Natural killer cell (primary cell): ENCODE results near the gene SLF1. TPM values are rescaled to one million over a fixed set of nuclear protein-coding genes. Genes with fewer than 3 reads are reported as not detected.

Source experiments
- ATAC-seq, 3 donors: fragments of 150-1000 bp in 2 of 3; fragments of 200-7000 bp in 1 of 3; cut with Tn5 transposase; 1 replicate in 1 of 3; 2 replicates in 2 of 3; pipeline ENCODE4 v1.10.0; 2021; ENCODE audit warnings: mild to moderate bottlenecking in 2 of 3, moderate library complexity in 2 of 3
- DNase-seq, 2 donors: peaks; one replicate each; pipeline versions ENCODE4 v3.0.0 to v3.0.0-alpha.2; 2013 to 2021; ENCODE audit warnings: mixed read lengths in 1 of 2
- H3K27ac ChIP-seq: one replicate; pipeline ENCODE4 v1.5.1; 2013; ENCODE audit warnings: mild to moderate bottlenecking, low read length
- H3K27me3 ChIP-seq: one replicate; pipeline ENCODE4 v1.6.1; 2013; ENCODE audit warnings: low read length; ENCODE audit not compliant: control insufficient read depth, insufficient read depth
- H3K36me3 ChIP-seq: one replicate; pipeline ENCODE4 v1.6.1; 2013; ENCODE audit warnings: low read length; ENCODE audit not compliant: control insufficient read depth, insufficient read depth
- H3K4me1 ChIP-seq: one replicate; pipeline ENCODE4 v1.6.1; 2013; ENCODE audit warnings: low read length; ENCODE audit not compliant: control insufficient read depth, insufficient read depth
- H3K4me3 ChIP-seq: one replicate; pipeline ENCODE4 v1.5.1; 2013; ENCODE audit warnings: low read length
- H3K9me3 ChIP-seq: one replicate; pipeline ENCODE4 v1.6.1; 2013; ENCODE audit warnings: low read length; ENCODE audit not compliant: control insufficient read depth, insufficient read depth
- H3K27ac Mint-ChIP-seq, 2 donors: one replicate each; pipeline ENCODE4 v1.8.0; 2022; ENCODE audit warnings: mild to moderate bottlenecking in 2 of 2, mixed read lengths in 2 of 2, moderate library complexity in 1 of 2
- H3K27me3 Mint-ChIP-seq, 2 donors: one replicate each; pipeline ENCODE4 v1.8.0; 2022; ENCODE audit warnings: low read depth in 2 of 2, mixed read lengths in 2 of 2
- H3K36me3 Mint-ChIP-seq: one replicate; pipeline ENCODE4 v1.8.0; 2022; ENCODE audit warnings: mixed read lengths
- H3K4me1 Mint-ChIP-seq, 2 donors: one replicate each; pipeline ENCODE4 v1.8.0; 2022; ENCODE audit warnings: mixed read lengths in 2 of 2
- H3K4me3 Mint-ChIP-seq: one replicate; pipeline ENCODE4 v1.8.0; 2022; ENCODE audit warnings: mild to moderate bottlenecking, moderate library complexity, mixed read lengths
- H3K9me3 Mint-ChIP-seq, 2 donors: one replicate each; pipeline ENCODE4 v1.8.0; 2022; ENCODE audit warnings: mixed read lengths in 2 of 2
- CTCF ChIP-seq: fragments of 200-600 bp; IDR thresholded peaks from one replicate; pipeline ENCODE4 v1.8.0; 2022; ENCODE audit warnings: antibody characterized with exemption
- WGBS: methylation state at CpG from one replicate; pipeline ENCODE4 v1.1.7; 2013; ENCODE audit warnings: missing lambda C conversion rate; ENCODE audit not compliant: insufficient coverage; 5-methylcytosine and 5-hydroxymethylcytosine counted together
- intact Hi-C: fragments of 100-400 bp; cut with micrococcal nuclease; formaldehyde crosslinking; loops from one replicate; pipeline ENCODE4 v1.14.2; 2022
- total RNA-seq, 4 donors: library from RNA; stranded (reverse); fragments of 120-200 nt in 1 of 4; gene quantifications; one replicate each; pipeline versions ENCODE4 v1.2.3 to v1.2.4, GENCODE V29; 2013 to 2022

The SLF1 gene
- total RNA-seq, 3 donors from 2014 or later (not counting 1 experiment from before 2014, with no cell fraction given) = 9.5 to 17.2 (median 11.0) TPM

GRCh38 chr5:94711785-94712184 is 93.3 kb downstream of the SLF1 start:
- no peak for TF ChIP-seq CTCF
- no peaks in the 10 kb centered on the region for H3K4me1 Mint-ChIP-seq
- Histone ChIP-seq H3K27ac (no peak overlapping the region), H3K4me3 (no peak overlapping the region), H3K27me3 (no peaks in the 10 kb centered on the region), H3K9me3 (no peaks in the 10 kb centered on the region), H3K4me1 (no peaks in the 10 kb centered on the region), H3K36me3 (peaks cover 15% of the 10 kb centered on the region)
- DNase-seq (no peak), ATAC-seq (no peak)
- H3K27me3 Mint-ChIP-seq = no peaks in the 10 kb centered on the region
- no peaks in the 10 kb centered on the region for H3K9me3 Mint-ChIP-seq
- intact Hi-C loops = no loop called here
- H3K4me3 Mint-ChIP-seq = no peak overlapping the region
- peaks cover 6% of the 10 kb centered on the region for H3K36me3 Mint-ChIP-seq
- H3K27ac Mint-ChIP-seq = no peak overlapping the region

- H3K27ac ChIP-seq = no peak overlapping the region
- H3K4me3 ChIP-seq = no peak overlapping the region
- TF ChIP-seq CTCF = no peak
- H3K27me3 ChIP-seq = no peaks in the 10 kb centered on the region
- DNase-seq = no peak
- intact Hi-C loops = no loop called here
- H3K4me1 ChIP-seq = no peaks in the 10 kb centered on the region
- Mint-ChIP-seq H3K36me3 (no peaks in the 10 kb centered on the region), H3K9me3 (no peaks in the 10 kb centered on the region), H3K27ac (no peak overlapping the region), H3K4me1 (no peaks in the 10 kb centered on the region), H3K27me3 (no peaks in the 10 kb centered on the region), H3K4me3 (no peak overlapping the region)
- no peaks in the 10 kb centered on the region for H3K9me3 ChIP-seq
- no peak for ATAC-seq
- peaks cover 5% of the 10 kb centered on the region for H3K36me3 ChIP-seq
- 100% methylated on average over 2 of the region's 3 CpGs for WGBS
Observed at GRCh38 chr5:94715768-94716167, 97.3 kb downstream of the SLF1 start.

- intact Hi-C loops = no loop called here
- H3K36me3 ChIP-seq = no peaks in the 10 kb centered on the region
- no peak overlapping the region for H3K4me3 ChIP-seq
- no peaks in the 10 kb centered on the region for H3K27me3 ChIP-seq
- ATAC-seq (no peak), DNase-seq (no peak)
- H3K27ac ChIP-seq = no peak overlapping the region
- no peaks in the 10 kb centered on the region for H3K9me3 ChIP-seq
- Mint-ChIP-seq H3K27ac (no peak overlapping the region), H3K9me3 (no peaks in the 10 kb centered on the region), H3K4me3 (no peak overlapping the region), H3K27me3 (peaks cover 0 to 7% of the 10 kb centered on the region in 2 donors), H3K36me3 (no peaks in the 10 kb centered on the region), H3K4me1 (no peaks in the 10 kb centered on the region)
- WGBS = 100% methylated on average over 1 of the region's 1 CpG
- H3K4me1 ChIP-seq = no peaks in the 10 kb centered on the region
- TF ChIP-seq CTCF = no peak
Observed at GRCh38 chr5:94725142-94725541, 106.7 kb downstream of the SLF1 start.

GRCh38 chr5:94731471-94731870 is 113.0 kb downstream of the SLF1 start:
- no peaks in the 10 kb centered on the region for H3K27me3 Mint-ChIP-seq
- Histone ChIP-seq H3K27ac (no peak overlapping the region), H3K27me3 (no peaks in the 10 kb centered on the region), H3K36me3 (no peaks in the 10 kb centered on the region), H3K4me1 (no peaks in the 10 kb centered on the region), H3K9me3 (no peaks in the 10 kb centered on the region), H3K4me3 (no peak overlapping the region)
- DNase-seq (no peak), ATAC-seq (no peak)
- no peak overlapping the region for H3K4me3 Mint-ChIP-seq
- no peak for TF ChIP-seq CTCF
- WGBS = 60% methylated on average over 1 of the region's 1 CpG
- no peaks in the 10 kb centered on the region for H3K36me3 Mint-ChIP-seq
- intact Hi-C loops = no loop called here
- H3K4me1 Mint-ChIP-seq = no peaks in the 10 kb centered on the region
- H3K9me3 Mint-ChIP-seq = no peaks in the 10 kb centered on the region
- H3K27ac Mint-ChIP-seq = no peak overlapping the region
